ENCODE measurements around the gene SNX32.
"Not testable (repeated sequence)": the region's sequence is repeated elsewhere in the genome, so short reads cannot be mapped to it uniquely, and the experiment has no call there.

The SNX32 gene

DNA sequence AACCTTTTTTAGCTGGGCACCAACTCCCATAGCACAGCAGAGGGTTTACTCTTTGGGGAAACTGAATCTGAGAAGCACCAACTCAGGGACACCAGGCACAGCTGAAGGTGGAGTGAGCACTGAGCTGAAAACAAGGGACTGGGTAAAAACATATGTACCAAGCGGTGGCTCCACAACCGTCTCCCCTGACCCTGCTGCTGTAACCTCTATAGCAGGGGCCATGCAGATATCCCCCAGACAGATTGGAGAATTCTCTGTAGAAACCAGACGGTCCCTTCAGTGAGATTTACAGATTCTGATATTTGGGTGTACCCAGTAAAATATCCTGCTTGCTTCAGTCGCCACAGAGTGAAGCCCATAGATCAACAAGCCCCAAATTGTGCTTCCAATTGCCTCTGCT lies 4.3 kb upstream of the SNX32 start:
- DNase-seq (ENCODE audit: low spot score): no peak

- not testable (repeated sequence) for DNase-seq (ENCODE audit: low spot score)
Observed at GRCh38 chr11:65832231-65832630, 1.5 kb upstream of the SNX32 start.

- no peak for DNase-seq (ENCODE audit: low spot score)
Observed at GRCh38 chr11:65834202-65834601, 439 bp downstream of the SNX32 start.

GRCh38 chr11:65842144-65842543 lies 8.4 kb downstream of the SNX32 start:
- DNase-seq (ENCODE audit: low spot score): no peak

DNA sequence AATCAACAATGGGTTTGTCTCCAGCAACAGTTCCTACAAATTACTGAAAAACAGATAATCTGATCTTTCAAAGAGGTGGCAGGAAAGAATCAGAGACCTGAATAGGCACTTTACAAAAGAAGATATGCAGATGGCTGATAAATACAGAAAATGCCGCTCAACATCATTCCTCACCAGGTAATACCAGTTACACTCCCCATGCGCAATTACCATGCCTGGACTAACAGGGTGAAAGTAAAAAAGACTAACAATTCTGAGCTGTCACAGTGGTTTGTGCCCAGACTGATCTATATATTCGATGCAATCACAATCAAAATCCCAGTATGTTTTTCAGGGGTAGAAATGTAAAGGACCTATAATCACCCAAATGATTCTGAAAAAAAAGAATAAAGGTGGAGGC lies 10.0 kb downstream of the SNX32 start:
- DNase-seq (ENCODE audit: low spot score): no peak

GRCh38 chr11:65844231-65844872 lies 10.6 kb downstream of the SNX32 start:
- DNase-seq (ENCODE audit: low spot score): no peak

DNA sequence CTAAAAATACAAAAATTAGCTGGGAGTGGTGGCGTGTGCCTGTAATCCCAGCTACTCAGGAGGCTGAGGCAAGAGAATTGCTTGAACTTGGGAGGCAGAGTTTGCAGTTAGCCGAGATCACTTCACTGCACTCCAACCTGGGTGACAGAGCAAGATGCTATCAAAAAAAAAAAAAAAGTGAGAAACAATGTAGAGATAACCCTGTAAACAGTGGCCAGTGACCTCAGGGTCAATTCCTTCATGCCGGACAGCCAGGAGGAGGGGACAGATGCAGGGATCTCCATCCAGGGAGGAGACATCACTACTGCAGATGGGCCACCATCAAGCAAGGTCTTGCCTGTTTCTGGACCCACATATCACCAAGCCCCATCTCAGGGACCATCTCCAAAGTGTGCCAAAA lies 14.0 kb downstream of the SNX32 start:
- DNase-seq (ENCODE audit: low spot score): no peak

DNA sequence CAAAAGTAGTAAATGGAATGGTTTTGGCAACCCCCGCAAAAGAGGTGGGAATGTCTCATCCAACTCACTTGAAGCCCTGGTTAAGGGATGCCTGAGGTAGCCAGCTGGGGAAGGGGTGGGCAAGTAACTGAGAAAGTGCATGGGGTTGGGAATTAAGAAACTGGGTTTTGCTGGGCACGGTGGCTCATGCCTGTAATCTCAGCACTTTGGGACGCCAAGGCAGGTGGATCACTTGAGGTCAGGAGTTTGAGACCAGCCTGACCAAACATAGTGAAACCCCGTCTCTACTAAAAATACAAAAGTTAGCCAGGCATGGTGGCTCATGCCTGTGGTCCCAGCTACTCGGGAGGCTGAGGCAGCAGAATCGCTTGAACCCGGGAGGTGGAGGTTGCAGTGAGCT lies 14.9 kb downstream of the SNX32 start:
- DNase-seq (ENCODE audit: low spot score): not testable (repeated sequence)

GRCh38 chr11:65849366-65849765 lies 15.6 kb downstream of the SNX32 start:
- no peak for DNase-seq (ENCODE audit: low spot score)

DNA sequence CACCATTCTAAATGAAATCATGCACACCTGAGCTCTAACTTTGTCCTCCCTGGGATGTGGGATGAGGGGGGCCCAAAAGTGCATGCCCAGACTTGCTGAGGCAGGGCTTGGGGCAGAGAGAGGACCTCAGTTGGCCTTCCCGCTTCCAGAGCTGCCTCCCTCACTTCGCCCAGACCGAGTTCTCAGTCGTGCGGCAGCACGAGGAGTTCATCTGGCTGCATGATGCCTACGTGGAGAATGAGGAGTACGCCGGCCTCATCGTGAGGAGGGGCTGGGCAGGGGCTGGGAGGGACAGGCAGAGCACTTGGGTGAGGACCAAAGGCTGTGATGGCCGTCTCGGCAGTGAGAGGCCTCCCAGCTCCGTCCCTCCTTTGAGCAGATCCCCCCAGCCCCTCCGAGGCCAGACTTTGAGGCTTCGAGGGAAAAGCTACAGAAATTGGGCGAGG lies 16.0 kb downstream of the SNX32 start:
- DNase-seq (ENCODE audit: low spot score): no peak

- no peak for DNase-seq (ENCODE audit: low spot score)
Observed at GRCh38 chr11:65850217-65851082, 16.7 kb downstream of the SNX32 start.

- no peak for DNase-seq (ENCODE audit: low spot score)
Observed at GRCh38 chr11:65851083-65851579, 17.4 kb downstream of the SNX32 start.

DNA sequence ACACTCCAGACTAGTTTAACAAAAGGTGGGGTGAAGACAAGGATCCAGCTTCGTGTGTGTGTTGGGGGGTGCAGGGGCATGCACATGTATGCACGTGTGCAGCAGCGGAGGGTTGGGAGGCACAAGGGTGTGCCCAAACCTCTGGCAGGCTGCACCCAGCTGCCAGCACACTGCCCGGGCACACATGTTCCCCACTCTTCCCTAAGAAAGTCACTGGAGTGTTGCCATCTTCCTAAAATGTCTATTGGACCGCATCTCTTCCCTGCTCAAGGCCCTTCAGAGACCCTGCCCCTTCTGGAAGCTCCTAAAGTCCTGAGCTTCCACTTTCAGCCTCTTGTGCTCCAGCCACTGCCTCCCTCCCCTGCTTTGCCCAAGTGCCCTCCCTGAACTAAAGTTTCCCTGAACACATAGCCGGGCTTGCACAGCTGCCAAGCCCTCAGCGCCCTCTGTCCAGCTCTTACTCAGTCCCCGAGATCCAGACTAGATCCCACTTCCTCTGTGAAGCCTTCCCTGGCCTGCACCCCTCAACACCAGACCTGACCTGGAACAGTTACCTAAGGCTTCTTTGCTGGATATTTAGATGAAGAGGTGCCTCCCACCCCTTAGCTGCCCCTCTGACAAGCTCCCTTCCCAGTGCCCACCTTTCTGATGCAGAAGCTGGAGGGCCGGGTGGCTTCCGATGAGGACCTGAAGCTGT lies 18.2 kb downstream of the SNX32 start:
- DNase-seq (ENCODE audit: low spot score): no peak

GRCh38 chr11:65852508-65853245 lies 18.9 kb downstream of the SNX32 start:
- DNase-seq (ENCODE audit: low spot score): peak; percentile 34

DNA sequence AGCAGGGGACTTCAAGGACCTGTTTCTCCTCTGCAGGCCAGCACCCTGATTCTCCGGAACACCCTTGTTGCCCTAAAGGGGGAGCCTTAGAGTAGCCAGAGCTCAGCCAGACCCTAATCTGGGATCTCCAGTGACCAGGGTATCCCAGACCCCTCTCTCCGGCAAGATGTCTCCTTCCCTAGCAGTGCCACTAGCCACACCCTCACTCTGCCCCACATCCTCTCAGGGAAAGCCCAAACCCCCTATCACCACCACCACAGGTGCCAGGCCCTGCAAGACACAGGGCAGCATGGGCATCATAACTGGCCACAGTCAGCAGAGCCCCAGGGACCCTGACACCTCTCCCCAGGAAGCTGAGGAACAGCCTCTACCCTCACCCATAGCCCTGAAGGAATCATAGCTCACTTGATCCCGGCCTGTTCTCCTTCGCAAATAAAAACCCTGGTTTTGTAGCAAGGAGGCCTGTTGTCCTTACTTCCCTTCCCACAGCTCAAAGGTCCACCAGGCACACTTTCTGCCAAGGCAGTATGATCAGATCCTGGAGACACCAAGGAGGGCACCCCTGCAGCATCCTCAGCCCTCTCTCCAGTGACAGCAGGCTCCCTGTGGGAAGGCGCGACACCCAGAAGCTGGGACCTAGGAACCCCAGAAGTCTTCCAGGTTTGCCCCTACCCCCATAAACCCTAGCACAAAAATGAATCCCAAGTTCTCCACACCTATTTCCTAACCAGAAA lies 19.6 kb downstream of the SNX32 start:
- DNase-seq (ENCODE audit: low spot score): peak; percentile 40

DNA sequence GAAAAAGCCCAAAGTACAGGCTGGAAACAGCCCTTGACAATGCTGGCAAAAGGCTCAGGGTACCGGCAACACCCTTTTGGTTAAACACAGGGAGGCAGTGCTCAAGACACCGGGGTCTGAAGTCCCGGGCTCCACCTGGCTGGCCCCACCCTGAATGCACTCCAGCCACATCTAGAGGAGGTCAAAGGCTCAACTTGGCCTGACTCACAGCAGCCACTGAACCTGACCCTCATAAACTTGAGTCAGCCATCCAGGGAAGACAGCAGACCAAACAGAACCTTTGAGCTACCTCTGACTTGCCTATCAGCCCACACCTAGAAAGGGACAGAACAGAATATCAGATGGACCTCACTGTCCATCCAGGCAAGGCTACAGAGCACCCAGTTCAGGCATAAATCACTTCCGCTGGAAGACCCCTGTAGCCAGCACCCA lies 20.4 kb downstream of the SNX32 start:
- DNase-seq (ENCODE audit: low spot score): peak; percentile 40

DNA sequence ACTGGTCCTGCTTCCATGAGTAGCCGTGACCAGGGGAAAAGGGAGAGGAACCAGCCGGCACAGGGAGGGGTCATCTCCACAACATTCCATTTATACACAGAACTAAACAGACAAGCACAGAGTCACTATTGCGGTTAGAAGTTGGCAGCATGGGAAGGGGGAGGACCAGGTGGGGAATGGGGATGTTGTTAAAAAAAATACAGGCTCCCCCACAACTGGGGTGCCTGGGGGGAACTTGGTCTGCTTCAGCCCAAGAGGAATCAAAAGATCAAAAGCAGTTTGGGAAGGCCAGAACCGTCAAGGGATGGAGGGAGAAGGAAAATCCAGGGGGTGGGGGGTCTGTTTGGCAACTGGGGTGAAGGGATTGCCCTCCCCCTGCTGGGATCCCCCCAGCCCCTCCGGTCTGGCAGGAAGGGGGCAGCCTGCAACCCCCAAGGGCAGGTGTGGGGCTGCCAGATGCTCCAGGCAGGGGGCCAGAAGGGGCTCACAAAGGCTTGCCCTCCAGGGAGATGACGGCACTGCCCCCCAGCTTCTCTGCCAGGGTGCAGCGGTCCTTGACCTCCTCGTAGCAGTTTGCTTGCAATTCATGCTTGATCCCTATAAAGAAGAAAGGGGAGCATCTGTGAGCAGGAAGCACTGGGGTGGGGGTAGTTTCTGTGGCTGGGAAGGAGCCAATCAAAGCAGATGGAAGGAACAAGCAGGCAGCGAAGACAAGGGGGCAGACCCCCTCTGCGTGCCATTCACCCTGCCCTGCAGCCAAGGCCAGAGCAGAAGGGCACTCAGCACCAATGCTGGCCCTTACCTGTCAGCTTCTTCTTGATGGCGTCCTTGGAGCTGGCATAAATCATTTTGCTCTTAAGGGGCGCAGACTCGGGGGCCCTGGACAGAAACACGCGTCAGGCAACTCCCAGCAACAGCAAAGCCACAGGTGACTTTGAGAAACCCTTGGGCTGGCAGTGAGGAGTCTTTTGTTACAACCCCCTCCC lies 21.4 kb downstream of the SNX32 start:
- DNase-seq (ENCODE audit: low spot score): peak; percentile 37

- DNase-seq (ENCODE audit: low spot score): no peak
Observed at GRCh38 chr11:65855927-65856363, 22.2 kb downstream of the SNX32 start.

DNA sequence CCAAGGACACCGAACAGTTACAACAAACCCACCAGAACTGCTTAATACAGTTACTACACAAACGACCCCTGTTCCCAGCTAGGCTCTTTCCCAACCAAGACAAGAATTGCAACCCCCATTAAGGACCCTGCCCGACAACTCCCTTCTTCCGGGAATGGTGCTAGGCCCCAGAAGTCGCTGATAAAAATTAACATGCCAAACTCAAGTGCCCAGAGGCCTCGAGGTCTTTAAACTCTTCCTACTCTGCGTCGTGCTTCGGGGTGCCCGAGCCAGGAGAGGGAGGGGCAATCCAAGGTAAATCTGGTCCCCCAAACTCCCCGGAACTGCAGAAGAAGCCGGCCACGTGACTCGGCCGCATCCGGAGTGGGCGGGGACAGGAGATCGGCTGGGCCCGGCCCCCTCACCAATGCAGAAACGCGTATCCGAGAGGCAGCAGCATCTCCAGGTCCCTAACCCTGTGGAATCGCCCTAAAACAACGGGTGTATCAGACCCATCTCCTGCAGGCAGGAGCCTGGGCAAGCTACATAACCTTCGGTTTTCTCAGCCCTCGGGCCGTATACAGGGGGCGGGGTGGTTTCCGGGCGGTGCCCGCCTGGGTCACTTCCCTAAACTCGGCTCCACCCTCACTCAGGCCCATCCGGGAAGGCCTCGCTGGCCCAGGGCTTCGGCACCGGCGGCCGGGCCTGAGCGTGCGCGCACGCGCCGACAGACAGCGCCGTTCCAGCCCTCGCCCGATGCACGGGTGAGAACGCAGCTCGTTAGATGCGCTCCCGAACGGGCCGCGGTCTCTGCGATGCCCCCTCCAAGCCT lies 23.1 kb downstream of the SNX32 start:
- peak; percentile 82 for DNase-seq (ENCODE audit: low spot score)
